ENCODE data around the gene MRTFA. TPM values are rescaled to one million over a fixed set of nuclear protein-coding genes. Genes with fewer than 3 reads are reported as not detected.

Gene MRTFA
- total RNA-seq, 1 experiment from 2014 or later, result 28.0 TPM

DNA sequence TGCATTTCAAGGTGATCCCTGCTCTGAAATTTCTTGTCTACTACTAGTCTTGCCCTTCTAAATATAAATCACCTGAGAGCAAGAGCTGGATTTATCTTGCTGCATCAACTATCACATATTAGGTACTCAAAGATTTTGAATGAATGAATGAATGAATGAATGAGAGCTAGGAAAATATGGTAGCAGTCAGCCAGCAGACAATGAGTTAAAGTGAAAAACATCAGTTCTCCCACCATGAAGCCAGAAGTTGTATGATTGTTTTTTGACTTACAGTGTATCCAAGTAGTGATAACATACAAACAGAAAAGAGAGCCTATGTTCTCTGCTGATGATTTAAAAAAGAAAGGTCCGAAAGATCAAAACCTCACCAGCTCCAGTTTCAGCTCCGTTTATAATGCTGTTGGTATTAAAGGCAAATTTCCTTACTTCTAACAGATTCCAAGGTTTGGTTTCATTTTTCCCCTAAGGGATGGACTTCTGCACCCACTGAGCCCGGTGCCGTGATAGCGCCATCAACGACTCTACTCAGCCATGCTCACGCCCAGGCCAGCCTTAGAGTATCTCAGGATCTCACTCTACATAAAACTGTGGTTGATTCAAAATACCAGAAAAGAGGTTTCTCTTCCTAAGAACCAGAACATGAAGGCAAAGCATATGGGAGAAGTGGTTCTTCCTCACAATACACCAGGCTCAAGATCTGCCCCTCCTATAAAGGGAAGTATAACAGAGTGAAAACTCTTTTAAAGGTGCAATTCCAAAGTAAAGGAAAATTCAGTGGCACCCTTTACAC lies 174.1 kb downstream of the MRTFA start:
- no peak for DNase-seq (ENCODE audit: low read depth, low spot score)
- intact Hi-C loops (cut with micrococcal nuclease), result no loop called here
- Histone ChIP-seq H3K9me3 (ENCODE audit: control insufficient read depth in 1 of 2, insufficient read depth in 1 of 2, low read depth in 1 of 2, low read length in 2 of 2) (no peaks in the 10 kb centered on the region), H3K9ac (ENCODE audit: low read length) (no peak overlapping the region), H3K4me2 (ENCODE audit: low read length) (no peak overlapping the region), H3K79me2 (ENCODE audit: insufficient read depth, low read length) (no peaks in the 10 kb centered on the region; the same call in 1 of the 2 replicates), H3K27ac (ENCODE audit: low read depth, low read length) (no peak overlapping the region), H3K4me1 (ENCODE audit: control insufficient read depth in 1 of 2, insufficient read depth in 2 of 2, low read length in 2 of 2) (peaks cover 0 to 9% of the 10 kb centered on the region in 2 experiments; a peak in 2 of 4 replicates), H3K4me3 (replicated peaks in 1 of 2; ENCODE audit: low read depth in 1 of 2, low read length in 2 of 2) (no peak overlapping the region), H2AFZ (ENCODE audit: low read depth, low read length, poor library complexity, severe bottlenecking) (no peak overlapping the region), H4K20me1 (ENCODE audit: insufficient read depth) (no peaks in the 10 kb centered on the region), H3K27me3 (ENCODE audit: insufficient read depth, low read length) (no peaks in the 10 kb centered on the region), H3K36me3 (ENCODE audit: control insufficient read depth in 1 of 2, insufficient read depth in 2 of 2, low read length in 2 of 2) (no peaks in the 10 kb centered on the region), H3K9me2 (ENCODE audit: insufficient read depth) (no peaks in the 10 kb centered on the region)
- ChIA-PET CTCF (no interaction called here), POLR2A (no interaction called here), RAD21 (ENCODE audit: low non-redundant PET in 1 of 2, low total read pairs in 2 of 2, uncharacterized antibody in 2 of 2, unreplicated experiment in 2 of 2) (no interaction called here)
- no peak for ATAC-seq
- TSS peak; percentile 26 for BruUV-seq (replicated peaks)
- no peak for TF ChIP-seq EZH2phosphoT487 (IDR thresholded peaks at IDR 0.05; ENCODE audit: borderline replicate concordance)
- TF ChIP-seq TCF7L2 (IDR thresholded peaks at IDR 0.05; ENCODE audit: borderline replicate concordance, extremely low read depth, insufficient read depth, insufficient read length), result no peak
- TF ChIP-seq, protein P1, sequence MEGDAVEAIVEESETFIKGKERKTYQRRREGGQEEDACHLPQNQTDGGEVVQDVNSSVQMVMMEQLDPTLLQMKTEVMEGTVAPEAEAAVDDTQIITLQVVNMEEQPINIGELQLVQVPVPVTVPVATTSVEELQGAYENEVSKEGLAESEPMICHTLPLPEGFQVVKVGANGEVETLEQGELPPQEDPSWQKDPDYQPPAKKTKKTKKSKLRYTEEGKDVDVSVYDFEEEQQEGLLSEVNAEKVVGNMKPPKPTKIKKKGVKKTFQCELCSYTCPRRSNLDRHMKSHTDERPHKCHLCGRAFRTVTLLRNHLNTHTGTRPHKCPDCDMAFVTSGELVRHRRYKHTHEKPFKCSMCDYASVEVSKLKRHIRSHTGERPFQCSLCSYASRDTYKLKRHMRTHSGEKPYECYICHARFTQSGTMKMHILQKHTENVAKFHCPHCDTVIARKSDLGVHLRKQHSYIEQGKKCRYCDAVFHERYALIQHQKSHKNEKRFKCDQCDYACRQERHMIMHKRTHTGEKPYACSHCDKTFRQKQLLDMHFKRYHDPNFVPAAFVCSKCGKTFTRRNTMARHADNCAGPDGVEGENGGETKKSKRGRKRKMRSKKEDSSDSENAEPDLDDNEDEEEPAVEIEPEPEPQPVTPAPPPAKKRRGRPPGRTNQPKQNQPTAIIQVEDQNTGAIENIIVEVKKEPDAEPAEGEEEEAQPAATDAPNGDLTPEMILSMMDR (IDR thresholded peaks at IDR 0.05 in 2 of 3, conservative IDR thresholded peaks at IDR 0.05 in 1 of 3; ENCODE audit: borderline replicate concordance in 1 of 3, insufficient read depth in 1 of 3, low read depth in 2 of 3, low read length in 2 of 3), result no peak
- TF ChIP-seq JUND (IDR thresholded peaks at IDR 0.05), result no peak
- TF ChIP-seq SRF (IDR thresholded peaks at IDR 0.05; ENCODE audit: low read depth), result no peak
- TF ChIP-seq, protein P2, sequence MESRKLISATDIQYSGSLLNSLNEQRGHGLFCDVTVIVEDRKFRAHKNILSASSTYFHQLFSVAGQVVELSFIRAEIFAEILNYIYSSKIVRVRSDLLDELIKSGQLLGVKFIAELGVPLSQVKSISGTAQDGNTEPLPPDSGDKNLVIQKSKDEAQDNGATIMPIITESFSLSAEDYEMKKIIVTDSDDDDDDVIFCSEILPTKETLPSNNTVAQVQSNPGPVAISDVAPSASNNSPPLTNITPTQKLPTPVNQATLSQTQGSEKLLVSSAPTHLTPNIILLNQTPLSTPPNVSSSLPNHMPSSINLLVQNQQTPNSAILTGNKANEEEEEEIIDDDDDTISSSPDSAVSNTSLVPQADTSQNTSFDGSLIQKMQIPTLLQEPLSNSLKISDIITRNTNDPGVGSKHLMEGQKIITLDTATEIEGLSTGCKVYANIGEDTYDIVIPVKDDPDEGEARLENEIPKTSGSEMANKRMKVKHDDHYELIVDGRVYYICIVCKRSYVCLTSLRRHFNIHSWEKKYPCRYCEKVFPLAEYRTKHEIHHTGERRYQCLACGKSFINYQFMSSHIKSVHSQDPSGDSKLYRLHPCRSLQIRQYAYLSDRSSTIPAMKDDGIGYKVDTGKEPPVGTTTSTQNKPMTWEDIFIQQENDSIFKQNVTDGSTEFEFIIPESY (IDR thresholded peaks at IDR 0.05; ENCODE audit: extremely low read depth, insufficient replicate concordance, low read length), result no peak
- TF ChIP-seq FOSL1 (IDR thresholded peaks at IDR 0.05; ENCODE audit: low read depth), result no peak
- TF ChIP-seq, protein P3, sequence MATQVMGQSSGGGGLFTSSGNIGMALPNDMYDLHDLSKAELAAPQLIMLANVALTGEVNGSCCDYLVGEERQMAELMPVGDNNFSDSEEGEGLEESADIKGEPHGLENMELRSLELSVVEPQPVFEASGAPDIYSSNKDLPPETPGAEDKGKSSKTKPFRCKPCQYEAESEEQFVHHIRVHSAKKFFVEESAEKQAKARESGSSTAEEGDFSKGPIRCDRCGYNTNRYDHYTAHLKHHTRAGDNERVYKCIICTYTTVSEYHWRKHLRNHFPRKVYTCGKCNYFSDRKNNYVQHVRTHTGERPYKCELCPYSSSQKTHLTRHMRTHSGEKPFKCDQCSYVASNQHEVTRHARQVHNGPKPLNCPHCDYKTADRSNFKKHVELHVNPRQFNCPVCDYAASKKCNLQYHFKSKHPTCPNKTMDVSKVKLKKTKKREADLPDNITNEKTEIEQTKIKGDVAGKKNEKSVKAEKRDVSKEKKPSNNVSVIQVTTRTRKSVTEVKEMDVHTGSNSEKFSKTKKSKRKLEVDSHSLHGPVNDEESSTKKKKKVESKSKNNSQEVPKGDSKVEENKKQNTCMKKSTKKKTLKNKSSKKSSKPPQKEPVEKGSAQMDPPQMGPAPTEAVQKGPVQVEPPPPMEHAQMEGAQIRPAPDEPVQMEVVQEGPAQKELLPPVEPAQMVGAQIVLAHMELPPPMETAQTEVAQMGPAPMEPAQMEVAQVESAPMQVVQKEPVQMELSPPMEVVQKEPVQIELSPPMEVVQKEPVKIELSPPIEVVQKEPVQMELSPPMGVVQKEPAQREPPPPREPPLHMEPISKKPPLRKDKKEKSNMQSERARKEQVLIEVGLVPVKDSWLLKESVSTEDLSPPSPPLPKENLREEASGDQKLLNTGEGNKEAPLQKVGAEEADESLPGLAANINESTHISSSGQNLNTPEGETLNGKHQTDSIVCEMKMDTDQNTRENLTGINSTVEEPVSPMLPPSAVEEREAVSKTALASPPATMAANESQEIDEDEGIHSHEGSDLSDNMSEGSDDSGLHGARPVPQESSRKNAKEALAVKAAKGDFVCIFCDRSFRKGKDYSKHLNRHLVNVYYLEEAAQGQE (IDR thresholded peaks at IDR 0.05; ENCODE audit: low read depth), result no peak
- TF ChIP-seq POLR2A (IDR thresholded peaks at IDR 0.05; ENCODE audit: borderline replicate concordance, extremely low read depth, insufficient read depth, insufficient read length), result no peak
- no peak for TF ChIP-seq SP1 (IDR thresholded peaks at IDR 0.05; ENCODE audit: low read depth)
- no peak for TF ChIP-seq EZH2 (IDR thresholded peaks at IDR 0.05)
- no peak for TF ChIP-seq ZFX (IDR thresholded peaks at IDR 0.05)
- no peak for TF ChIP-seq CEBPB (IDR thresholded peaks at IDR 0.05; ENCODE audit: low read depth)
- TF ChIP-seq, protein P4, sequence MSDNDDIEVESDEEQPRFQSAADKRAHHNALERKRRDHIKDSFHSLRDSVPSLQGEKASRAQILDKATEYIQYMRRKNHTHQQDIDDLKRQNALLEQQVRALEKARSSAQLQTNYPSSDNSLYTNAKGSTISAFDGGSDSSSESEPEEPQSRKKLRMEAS (IDR thresholded peaks at IDR 0.05), result no peak
- TF ChIP-seq YY1 (IDR thresholded peaks at IDR 0.05; ENCODE audit: extremely low read depth, insufficient replicate concordance, low read depth, low read length), result no peak
- no peak for TF ChIP-seq ELF1 (IDR thresholded peaks at IDR 0.05; ENCODE audit: borderline replicate concordance, low read depth)
- TF ChIP-seq ZNF274 (IDR thresholded peaks at IDR 0.05; ENCODE audit: low read depth, low read length), result no peak
